Neural cell (in vitro differentiated cells): ENCODE results near the gene AGMAT. TPM values are rescaled to one million over a fixed set of nuclear protein-coding genes. Genes with fewer than 3 reads are reported as not detected.

Experiments
- H2AFZ ChIP-seq: fragments of 200-600, 300-800 bp; sonication (generic), shearing (Covaris generic); 2 replicates; pipeline ENCODE4 v1.6.0; 2014; ENCODE audit warnings: low read depth, mild to moderate bottlenecking, antibody characterized with exemption, low read length, moderate library complexity
- H3F3A ChIP-seq: fragments of 200-600 bp; shearing (Covaris generic); 2 replicates; pipeline ENCODE4 v1.6.1; 2016; ENCODE audit warnings: mild to moderate bottlenecking, moderate library complexity, mixed read lengths, antibody characterized with exemption, low read length; ENCODE audit not compliant: insufficient read depth, poor library complexity, severe bottlenecking
- H3K27ac ChIP-seq: fragments of 200-600, 300-800 bp; sonication (generic), shearing (Covaris generic); 2 replicates; pipeline ENCODE4 v1.5.1; 2014; ENCODE audit warnings: mild to moderate bottlenecking, low read length, moderate library complexity
- H3K27me3 ChIP-seq: fragments of 300-800, 200-600 bp; sonication (generic), shearing (Covaris generic); 2 replicates; pipeline ENCODE4 v1.6.0; 2014; ENCODE audit warnings: mild to moderate bottlenecking, low read depth, low read length, moderate library complexity; ENCODE audit not compliant: insufficient read depth
- H3K36me3 ChIP-seq: fragments of 300-800, 200-600 bp; sonication (generic), shearing (Covaris generic); 2 replicates; pipeline ENCODE4 v1.5.1; 2014; ENCODE audit warnings: mild to moderate bottlenecking, antibody characterized with exemption, low read length, moderate library complexity; ENCODE audit not compliant: insufficient read depth
- H3K4me2 ChIP-seq: fragments of 300-800, 200-600 bp; sonication (generic), shearing (Covaris generic); 2 replicates; pipeline ENCODE4 v1.6.0; 2014; ENCODE audit warnings: mild to moderate bottlenecking, low read length
- H3K4me3 ChIP-seq: fragments of 300-800, 200-600 bp; sonication (generic), shearing (Covaris generic); 2 replicates; pipeline ENCODE4 v1.5.1; 2014; ENCODE audit warnings: mild to moderate bottlenecking, low read length, moderate library complexity
- H3K79me2 ChIP-seq: fragments of 200-600 bp; shearing (Covaris generic); replicated peaks from 2 replicates; pipeline ENCODE4 v1.6.0; 2014; ENCODE audit warnings: mild to moderate bottlenecking, low read length, moderate library complexity; ENCODE audit not compliant: insufficient read depth
- H3K9ac ChIP-seq: fragments of 300-800, 200-600 bp; sonication (generic), shearing (Covaris generic); 2 replicates; pipeline ENCODE4 v1.6.1; 2016; ENCODE audit warnings: mild to moderate bottlenecking, low read length, mixed read lengths
- H3K9me2 ChIP-seq: fragments of 200-600 bp; shearing (Covaris generic); 2 replicates; pipeline ENCODE4 v1.6.1; 2016; ENCODE audit warnings: mild to moderate bottlenecking, low read length, mixed read lengths; ENCODE audit not compliant: insufficient read depth
- H3K9me3 ChIP-seq: fragments of 200-600, 300-800 bp; sonication (generic), shearing (Covaris generic); 2 replicates; pipeline ENCODE4 v1.6.1; 2016; ENCODE audit warnings: mild to moderate bottlenecking, mixed run types, low read length, moderate library complexity, mixed read lengths
- H4K20me1 ChIP-seq: fragments of 200-600 bp; shearing (Covaris generic); 2 replicates; pipeline ENCODE4 v1.6.1; 2016; ENCODE audit warnings: mild to moderate bottlenecking, mixed run types; ENCODE audit not compliant: insufficient read depth
- EP300 ChIP-seq: fragments of 450-650 bp; conservative IDR thresholded peaks from 2 replicates; pipeline ENCODE4 v1.6.1; 2014; ENCODE audit warnings: antibody characterized with exemption, mild to moderate bottlenecking, moderate library complexity; ENCODE audit not compliant: poor library complexity, severe bottlenecking
- EZH2 ChIP-seq: fragments of 200-600, 300-800 bp; shearing (Covaris generic), sonication (generic); IDR thresholded peaks from 2 replicates; pipeline ENCODE4 v1.6.1; 2014; ENCODE audit warnings: antibody characterized with exemption, low read length, borderline replicate concordance, mild to moderate bottlenecking; ENCODE audit not compliant: insufficient read depth, poor library complexity, severe bottlenecking
- MXI1 ChIP-seq: fragments of 450-650 bp; conservative IDR thresholded peaks from 2 replicates; pipeline ENCODE4 v1.6.1; 2014; ENCODE audit warnings: antibody characterized with exemption, mild to moderate bottlenecking; ENCODE audit not compliant: poor library complexity, severe bottlenecking
- POLR2AphosphoS5 ChIP-seq: IDR thresholded peaks from 2 replicates; pipeline ENCODE4 v1.6.1; 2012
- RAD21 ChIP-seq: fragments of 450-650 bp; conservative IDR thresholded peaks from 2 replicates; pipeline ENCODE4 v1.6.1; 2014; ENCODE audit warnings: antibody characterized with exemption, mild to moderate bottlenecking, moderate library complexity
- SMC3 ChIP-seq: fragments of 450-650 bp; conservative IDR thresholded peaks from 2 replicates; pipeline ENCODE4 v1.6.1; 2014; ENCODE audit warnings: antibody characterized with exemption, mild to moderate bottlenecking, moderate library complexity; ENCODE audit not compliant: poor library complexity
- TAF1 ChIP-seq: IDR thresholded peaks from 2 replicates; pipeline ENCODE4 v1.6.1; 2012; ENCODE audit warnings: low read depth
- polyA plus RNA-seq: library from polyadenylated mRNA; depleted of rRNA; stranded (reverse); fragments of >200 nt; gene quantifications from 2 replicates; pipeline ENCODE4 v1.2.3, GENCODE V29; 2014
- TF ChIP-seq, protein P1 (sequence below): IDR thresholded peaks from 2 replicates; pipeline ENCODE4 v1.6.1; 2012; ENCODE audit warnings: borderline replicate concordance
- TF ChIP-seq, protein P2 (sequence below): fragments of 450-650 bp; IDR thresholded peaks from 2 replicates; pipeline ENCODE4 v1.5.1; 2014; ENCODE audit warnings: antibody characterized with exemption, mild to moderate bottlenecking, moderate library complexity; ENCODE audit not compliant: poor library complexity, severe bottlenecking

AGMAT gene
- polyA plus RNA-seq, 1 donor from 2014 or later, result not detected

DNA sequence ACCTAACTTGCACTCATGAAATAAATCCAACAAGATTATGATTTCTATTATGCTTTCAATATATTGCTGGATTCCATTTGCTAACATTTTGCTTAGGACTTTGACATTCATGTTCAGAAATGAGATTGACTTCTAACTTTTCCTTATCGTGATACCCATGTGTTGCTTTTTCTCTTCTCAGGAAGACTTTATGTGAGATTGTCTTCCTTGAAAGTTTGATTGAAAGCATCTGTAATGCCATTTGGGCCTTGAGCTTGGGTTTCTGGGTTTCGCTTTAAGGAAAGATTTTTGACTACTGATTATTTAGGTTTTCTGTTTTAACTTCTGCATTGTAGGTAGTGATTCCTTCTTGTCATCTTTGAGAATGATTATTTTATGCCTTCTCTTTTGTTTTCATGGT, 27.8 kb downstream of the AGMAT start:
- Histone ChIP-seq H3K9me2 (no peaks in the 10 kb centered on the region), H3K27ac (no peak overlapping the region), H2AFZ (no peak overlapping the region), H3K4me2 (no peak overlapping the region), H4K20me1 (no peaks in the 10 kb centered on the region), H3K9ac (no peak overlapping the region), H3K9me3 (no peaks in the 10 kb centered on the region), H3K79me2 (no peaks in the 10 kb centered on the region), H3K4me3 (no peak overlapping the region), H3K27me3 (no peaks in the 10 kb centered on the region), H3F3A (no peaks in the 10 kb centered on the region), H3K36me3 (no peaks in the 10 kb centered on the region)
- no peak for TF ChIP-seq TAF1
- TF ChIP-seq RAD21, result no peak
- TF ChIP-seq, protein P1, sequence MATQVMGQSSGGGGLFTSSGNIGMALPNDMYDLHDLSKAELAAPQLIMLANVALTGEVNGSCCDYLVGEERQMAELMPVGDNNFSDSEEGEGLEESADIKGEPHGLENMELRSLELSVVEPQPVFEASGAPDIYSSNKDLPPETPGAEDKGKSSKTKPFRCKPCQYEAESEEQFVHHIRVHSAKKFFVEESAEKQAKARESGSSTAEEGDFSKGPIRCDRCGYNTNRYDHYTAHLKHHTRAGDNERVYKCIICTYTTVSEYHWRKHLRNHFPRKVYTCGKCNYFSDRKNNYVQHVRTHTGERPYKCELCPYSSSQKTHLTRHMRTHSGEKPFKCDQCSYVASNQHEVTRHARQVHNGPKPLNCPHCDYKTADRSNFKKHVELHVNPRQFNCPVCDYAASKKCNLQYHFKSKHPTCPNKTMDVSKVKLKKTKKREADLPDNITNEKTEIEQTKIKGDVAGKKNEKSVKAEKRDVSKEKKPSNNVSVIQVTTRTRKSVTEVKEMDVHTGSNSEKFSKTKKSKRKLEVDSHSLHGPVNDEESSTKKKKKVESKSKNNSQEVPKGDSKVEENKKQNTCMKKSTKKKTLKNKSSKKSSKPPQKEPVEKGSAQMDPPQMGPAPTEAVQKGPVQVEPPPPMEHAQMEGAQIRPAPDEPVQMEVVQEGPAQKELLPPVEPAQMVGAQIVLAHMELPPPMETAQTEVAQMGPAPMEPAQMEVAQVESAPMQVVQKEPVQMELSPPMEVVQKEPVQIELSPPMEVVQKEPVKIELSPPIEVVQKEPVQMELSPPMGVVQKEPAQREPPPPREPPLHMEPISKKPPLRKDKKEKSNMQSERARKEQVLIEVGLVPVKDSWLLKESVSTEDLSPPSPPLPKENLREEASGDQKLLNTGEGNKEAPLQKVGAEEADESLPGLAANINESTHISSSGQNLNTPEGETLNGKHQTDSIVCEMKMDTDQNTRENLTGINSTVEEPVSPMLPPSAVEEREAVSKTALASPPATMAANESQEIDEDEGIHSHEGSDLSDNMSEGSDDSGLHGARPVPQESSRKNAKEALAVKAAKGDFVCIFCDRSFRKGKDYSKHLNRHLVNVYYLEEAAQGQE, result no peak
- TF ChIP-seq, protein P2, sequence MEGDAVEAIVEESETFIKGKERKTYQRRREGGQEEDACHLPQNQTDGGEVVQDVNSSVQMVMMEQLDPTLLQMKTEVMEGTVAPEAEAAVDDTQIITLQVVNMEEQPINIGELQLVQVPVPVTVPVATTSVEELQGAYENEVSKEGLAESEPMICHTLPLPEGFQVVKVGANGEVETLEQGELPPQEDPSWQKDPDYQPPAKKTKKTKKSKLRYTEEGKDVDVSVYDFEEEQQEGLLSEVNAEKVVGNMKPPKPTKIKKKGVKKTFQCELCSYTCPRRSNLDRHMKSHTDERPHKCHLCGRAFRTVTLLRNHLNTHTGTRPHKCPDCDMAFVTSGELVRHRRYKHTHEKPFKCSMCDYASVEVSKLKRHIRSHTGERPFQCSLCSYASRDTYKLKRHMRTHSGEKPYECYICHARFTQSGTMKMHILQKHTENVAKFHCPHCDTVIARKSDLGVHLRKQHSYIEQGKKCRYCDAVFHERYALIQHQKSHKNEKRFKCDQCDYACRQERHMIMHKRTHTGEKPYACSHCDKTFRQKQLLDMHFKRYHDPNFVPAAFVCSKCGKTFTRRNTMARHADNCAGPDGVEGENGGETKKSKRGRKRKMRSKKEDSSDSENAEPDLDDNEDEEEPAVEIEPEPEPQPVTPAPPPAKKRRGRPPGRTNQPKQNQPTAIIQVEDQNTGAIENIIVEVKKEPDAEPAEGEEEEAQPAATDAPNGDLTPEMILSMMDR, result no peak
- no peak for TF ChIP-seq EP300
- TF ChIP-seq EZH2, result no peak
- TF ChIP-seq MXI1, result no peak
- TF ChIP-seq SMC3, result no peak
- TF ChIP-seq POLR2AphosphoS5, result no peak

DNA sequence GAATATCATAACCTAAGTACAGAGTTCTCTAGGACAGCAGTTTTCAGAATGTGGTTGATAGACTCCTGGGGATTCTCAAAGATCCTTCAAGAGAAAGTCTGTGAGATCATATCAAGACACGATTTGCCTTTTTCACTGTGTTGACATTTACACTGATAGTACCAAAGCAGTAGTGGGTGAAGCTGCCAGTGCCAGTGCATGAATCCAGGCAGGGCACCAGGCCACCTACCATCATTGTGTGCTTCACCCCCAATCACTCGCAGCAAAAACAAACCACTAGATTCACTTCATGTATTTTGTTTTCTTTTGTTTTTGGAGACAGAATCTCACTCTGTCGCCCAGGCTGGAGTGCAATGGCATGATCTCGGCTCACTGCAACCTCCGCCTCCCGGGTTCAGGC, 34.3 kb downstream of the AGMAT start:
- no peak overlapping the region for H3K27ac ChIP-seq
- no peaks in the 10 kb centered on the region for H3F3A ChIP-seq
- no peak overlapping the region for H2AFZ ChIP-seq
- no peak overlapping the region for H3K9ac ChIP-seq
- TF ChIP-seq, protein P2, result no peak
- TF ChIP-seq EZH2, result no peak
- no peak for TF ChIP-seq POLR2AphosphoS5
- no peak for TF ChIP-seq SMC3
- H3K9me2 ChIP-seq, result no peaks in the 10 kb centered on the region
- H3K4me2 ChIP-seq, result no peak overlapping the region
- H3K27me3 ChIP-seq, result no peaks in the 10 kb centered on the region
- no peak overlapping the region for H3K4me3 ChIP-seq
- no peaks in the 10 kb centered on the region for H3K9me3 ChIP-seq
- peaks cover 6% of the 10 kb centered on the region for H3K36me3 ChIP-seq
- H4K20me1 ChIP-seq, result no peaks in the 10 kb centered on the region
- H3K79me2 ChIP-seq, result no peaks in the 10 kb centered on the region
